OCI-LY3 (cell line): ENCODE measurements around the gene KIF25.

Experiments
- H2AFZ ChIP-seq: fragments of 200-600, 300-600 bp; shearing (Covaris generic); 2 replicates; pipeline ENCODE4 v1.6.0; 2014; ENCODE audit warnings: antibody characterized with exemption, low read depth, low read length
- H3K27ac ChIP-seq: fragments of 200-600, 300-600 bp; sonication (generic); 2 replicates; pipeline ENCODE4 v1.5.1; 2014; ENCODE audit warnings: mild to moderate bottlenecking, low read length, moderate library complexity, mixed read lengths
- H3K27me3 ChIP-seq: fragments of 200-600, 300-600 bp; sonication (generic); 2 replicates; pipeline ENCODE4 v1.6.1; 2014; ENCODE audit warnings: low read depth, low read length, mixed read lengths
- H3K36me3 ChIP-seq: fragments of 200-600, 300-600 bp; sonication (generic); replicated peaks from 2 replicates; pipeline ENCODE3; 2014; ENCODE audit warnings: low read depth, low read length, mixed read lengths
- H3K4me1 ChIP-seq: fragments of 300-600, 200-600 bp; sonication (generic); 2 replicates; pipeline ENCODE4 v1.6.1; 2014; ENCODE audit warnings: low read length, mixed read lengths
- H3K4me2 ChIP-seq: fragments of 200-600, 300-600 bp; sonication (generic); 2 replicates; pipeline ENCODE4 v1.6.1; 2014; ENCODE audit warnings: low read length, mixed read lengths
- H3K4me3 ChIP-seq: fragments of 300-600, 200-600 bp; sonication (generic); 2 replicates; pipeline ENCODE4 v1.5.1; 2014; ENCODE audit warnings: antibody characterized with exemption, mild to moderate bottlenecking, low read length, moderate library complexity
- H3K79me2 ChIP-seq: fragments of 300-600, 200-600 bp; shearing (Covaris generic); 2 replicates; pipeline ENCODE4 v1.6.1; 2014; ENCODE audit warnings: mild to moderate bottlenecking, low read length, mixed read lengths
- H3K9ac ChIP-seq: fragments of 300-600, 200-600 bp; shearing (Covaris generic); 2 replicates; pipeline ENCODE4 v1.6.0; 2014; ENCODE audit warnings: mild to moderate bottlenecking, low read length, moderate library complexity
- H3K9me3 ChIP-seq: fragments of 200-600, 300-600 bp; shearing (Covaris generic); 2 replicates; pipeline ENCODE4 v1.6.1; 2014; ENCODE audit warnings: low read length, mixed read lengths; ENCODE audit not compliant: insufficient read depth
- H4K20me1 ChIP-seq: fragments of 200-600, 300-600 bp; sonication (generic); 2 replicates; pipeline ENCODE4 v1.6.1; 2016; ENCODE audit warnings: low read length, mixed read lengths; ENCODE audit not compliant: insufficient read depth
- EZH2phosphoT487 ChIP-seq: fragments of 200-600 bp; shearing (Covaris generic); IDR thresholded peaks from 2 replicates; pipeline ENCODE4 v1.6.1; 2018; ENCODE audit warnings: antibody characterized with exemption, mixed run types, low read depth
- TF ChIP-seq, protein P1 (sequence below): fragments of 200-600, 300-600 bp; sonication (generic); IDR thresholded peaks from 2 replicates; pipeline ENCODE4 v1.5.1; 2014; ENCODE audit warnings: antibody characterized with exemption, low read length, low read depth

Gene KIF25

GRCh38 chr6:168055696-168056489 lies 58.4 kb downstream of the KIF25 start:
- no peaks in the 10 kb centered on the region for H3K27me3 ChIP-seq

DNA sequence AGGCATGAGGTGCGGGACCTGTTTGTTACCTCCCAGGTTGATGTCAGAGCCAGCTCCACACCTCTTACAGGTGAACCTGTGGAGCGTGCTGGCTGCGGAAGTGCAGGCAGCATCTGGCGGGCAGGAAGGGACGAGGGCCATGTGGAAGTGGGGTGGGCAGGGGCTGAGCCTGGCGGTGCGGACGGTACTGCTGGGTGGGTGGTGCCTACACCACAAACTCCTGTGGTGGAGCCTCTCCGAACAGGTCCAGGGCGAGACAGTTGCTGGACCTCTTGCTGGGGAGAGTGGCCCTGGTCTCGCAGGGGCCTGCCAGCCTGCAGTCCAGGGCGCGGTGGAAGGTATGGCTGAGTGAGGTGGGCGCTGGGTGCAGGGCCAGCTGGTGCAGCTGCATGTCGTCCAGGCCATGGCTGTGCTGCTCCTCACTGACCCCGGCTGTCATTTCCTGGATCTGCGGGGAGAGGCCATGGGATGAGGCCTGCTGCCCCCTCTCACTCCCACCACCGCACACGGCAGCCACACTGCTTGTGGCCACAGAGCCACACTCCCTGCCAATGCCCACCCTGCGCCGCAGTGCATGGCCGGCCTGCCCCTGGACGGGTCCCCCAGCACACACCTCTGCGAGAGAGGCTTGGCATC lies 59.5 kb downstream of the KIF25 start:
- Histone ChIP-seq H3K4me2 (no peak overlapping the region), H3K27me3 (no peaks in the 10 kb centered on the region), H3K4me1 (no peaks in the 10 kb centered on the region), H4K20me1 (no peaks in the 10 kb centered on the region), H3K27ac (no peak overlapping the region), H3K9me3 (no peaks in the 10 kb centered on the region), H3K36me3 (no peaks in the 10 kb centered on the region), H3K9ac (no peak overlapping the region), H3K4me3 (no peak overlapping the region), H2AFZ (no peak overlapping the region), H3K79me2 (no peaks in the 10 kb centered on the region)
- TF ChIP-seq, protein P1, sequence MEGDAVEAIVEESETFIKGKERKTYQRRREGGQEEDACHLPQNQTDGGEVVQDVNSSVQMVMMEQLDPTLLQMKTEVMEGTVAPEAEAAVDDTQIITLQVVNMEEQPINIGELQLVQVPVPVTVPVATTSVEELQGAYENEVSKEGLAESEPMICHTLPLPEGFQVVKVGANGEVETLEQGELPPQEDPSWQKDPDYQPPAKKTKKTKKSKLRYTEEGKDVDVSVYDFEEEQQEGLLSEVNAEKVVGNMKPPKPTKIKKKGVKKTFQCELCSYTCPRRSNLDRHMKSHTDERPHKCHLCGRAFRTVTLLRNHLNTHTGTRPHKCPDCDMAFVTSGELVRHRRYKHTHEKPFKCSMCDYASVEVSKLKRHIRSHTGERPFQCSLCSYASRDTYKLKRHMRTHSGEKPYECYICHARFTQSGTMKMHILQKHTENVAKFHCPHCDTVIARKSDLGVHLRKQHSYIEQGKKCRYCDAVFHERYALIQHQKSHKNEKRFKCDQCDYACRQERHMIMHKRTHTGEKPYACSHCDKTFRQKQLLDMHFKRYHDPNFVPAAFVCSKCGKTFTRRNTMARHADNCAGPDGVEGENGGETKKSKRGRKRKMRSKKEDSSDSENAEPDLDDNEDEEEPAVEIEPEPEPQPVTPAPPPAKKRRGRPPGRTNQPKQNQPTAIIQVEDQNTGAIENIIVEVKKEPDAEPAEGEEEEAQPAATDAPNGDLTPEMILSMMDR = no peak
- TF ChIP-seq EZH2phosphoT487 = no peak

More at GRCh38 chr6:168055696-168056489, 58.4 kb downstream of the KIF25 start:
- H3K79me2 ChIP-seq = no peaks in the 10 kb centered on the region
- TF ChIP-seq, protein P1 = no peak
- TF ChIP-seq EZH2phosphoT487 = no peak
- H3K36me3 ChIP-seq = no peaks in the 10 kb centered on the region
- H3K4me1 ChIP-seq = no peaks in the 10 kb centered on the region
- no peaks in the 10 kb centered on the region for H4K20me1 ChIP-seq
- H3K9me3 ChIP-seq = no peaks in the 10 kb centered on the region
- no peak overlapping the region for H3K4me2 ChIP-seq
- H3K27ac ChIP-seq = no peak overlapping the region
- no peak overlapping the region for H3K9ac ChIP-seq
- no peak overlapping the region for H3K4me3 ChIP-seq
- no peak overlapping the region for H2AFZ ChIP-seq

DNA sequence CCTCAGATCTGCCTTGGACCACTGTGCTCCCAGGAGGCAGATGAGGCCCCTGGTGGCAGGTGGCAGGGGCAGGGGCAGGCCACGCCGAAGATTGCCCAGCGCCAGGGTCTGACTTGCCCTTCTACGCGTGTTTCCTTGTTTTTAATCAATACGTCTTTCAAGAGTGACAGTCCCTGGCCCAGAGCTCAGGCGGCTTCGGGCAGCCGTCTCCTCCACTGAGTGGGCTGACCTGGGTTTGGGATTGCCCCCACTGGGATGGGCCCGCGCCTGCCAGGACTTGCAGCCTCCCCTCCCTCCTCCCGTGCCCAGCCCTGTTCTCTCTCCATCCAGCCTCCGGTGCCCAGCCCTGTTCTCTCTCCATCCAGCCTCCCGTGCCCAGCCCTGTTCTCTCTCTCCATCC lies 60.4 kb downstream of the KIF25 start:
- H3K27ac ChIP-seq = no peak overlapping the region
- no peaks in the 10 kb centered on the region for H3K9me3 ChIP-seq
- H3K79me2 ChIP-seq = no peaks in the 10 kb centered on the region
- H3K36me3 ChIP-seq = no peaks in the 10 kb centered on the region
- no peak overlapping the region for H3K4me2 ChIP-seq
- H3K27me3 ChIP-seq = no peaks in the 10 kb centered on the region
- H4K20me1 ChIP-seq = no peaks in the 10 kb centered on the region
- H2AFZ ChIP-seq = no peak overlapping the region
- H3K9ac ChIP-seq = no peak overlapping the region
- TF ChIP-seq, protein P1 = no peak
- TF ChIP-seq EZH2phosphoT487 = no peak
- H3K4me1 ChIP-seq = no peaks in the 10 kb centered on the region
- H3K4me3 ChIP-seq = no peak overlapping the region

GRCh38 chr6:168058691-168059551 lies 61.5 kb downstream of the KIF25 start:
- Histone ChIP-seq H3K36me3 (no peaks in the 10 kb centered on the region), H2AFZ (no peak overlapping the region), H3K4me2 (no peak overlapping the region), H3K27me3 (no peaks in the 10 kb centered on the region), H3K4me1 (no peaks in the 10 kb centered on the region), H3K9me3 (no peaks in the 10 kb centered on the region), H3K4me3 (no peak overlapping the region), H3K27ac (no peak overlapping the region), H3K9ac (no peak overlapping the region), H4K20me1 (no peaks in the 10 kb centered on the region), H3K79me2 (no peaks in the 10 kb centered on the region)
- TF ChIP-seq EZH2phosphoT487 = no peak
- TF ChIP-seq, protein P1 = no peak
